Fibroblast of villous mesenchyme (primary cell): ENCODE measurements around the gene NDUFAF8. TPM values are rescaled to one million over a fixed set of nuclear protein-coding genes. Genes with fewer than 3 reads are reported as not detected.

Experiments used
- DNase-seq: peaks from one replicate; pipeline ENCODE4 v3.0.0-alpha.2; 2010; ENCODE audit warnings: low read depth
- H3K4me3 ChIP-seq: 2 replicates; pipeline ENCODE4 v1.5.1; 2011; ENCODE audit warnings: low read depth, mild to moderate bottlenecking, low read length
- total RNA-seq: library from RNA; depleted of rRNA; stranded (reverse); fragments of >200 nt; gene quantifications from 2 replicates; pipeline ENCODE4 v1.2.3, GENCODE V29; 2012
- TF ChIP-seq, protein P1 (sequence below): IDR thresholded peaks from 2 replicates; pipeline ENCODE4 v1.5.1; 2012; ENCODE audit warnings: low read depth, mild to moderate bottlenecking, low read length; ENCODE audit not compliant: insufficient read depth

The NDUFAF8 gene, protein sequence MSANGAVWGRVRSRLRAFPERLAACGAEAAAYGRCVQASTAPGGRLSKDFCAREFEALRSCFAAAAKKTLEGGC
- total RNA-seq: 31.5 and 32.2 TPM in 2 replicates

DNA sequence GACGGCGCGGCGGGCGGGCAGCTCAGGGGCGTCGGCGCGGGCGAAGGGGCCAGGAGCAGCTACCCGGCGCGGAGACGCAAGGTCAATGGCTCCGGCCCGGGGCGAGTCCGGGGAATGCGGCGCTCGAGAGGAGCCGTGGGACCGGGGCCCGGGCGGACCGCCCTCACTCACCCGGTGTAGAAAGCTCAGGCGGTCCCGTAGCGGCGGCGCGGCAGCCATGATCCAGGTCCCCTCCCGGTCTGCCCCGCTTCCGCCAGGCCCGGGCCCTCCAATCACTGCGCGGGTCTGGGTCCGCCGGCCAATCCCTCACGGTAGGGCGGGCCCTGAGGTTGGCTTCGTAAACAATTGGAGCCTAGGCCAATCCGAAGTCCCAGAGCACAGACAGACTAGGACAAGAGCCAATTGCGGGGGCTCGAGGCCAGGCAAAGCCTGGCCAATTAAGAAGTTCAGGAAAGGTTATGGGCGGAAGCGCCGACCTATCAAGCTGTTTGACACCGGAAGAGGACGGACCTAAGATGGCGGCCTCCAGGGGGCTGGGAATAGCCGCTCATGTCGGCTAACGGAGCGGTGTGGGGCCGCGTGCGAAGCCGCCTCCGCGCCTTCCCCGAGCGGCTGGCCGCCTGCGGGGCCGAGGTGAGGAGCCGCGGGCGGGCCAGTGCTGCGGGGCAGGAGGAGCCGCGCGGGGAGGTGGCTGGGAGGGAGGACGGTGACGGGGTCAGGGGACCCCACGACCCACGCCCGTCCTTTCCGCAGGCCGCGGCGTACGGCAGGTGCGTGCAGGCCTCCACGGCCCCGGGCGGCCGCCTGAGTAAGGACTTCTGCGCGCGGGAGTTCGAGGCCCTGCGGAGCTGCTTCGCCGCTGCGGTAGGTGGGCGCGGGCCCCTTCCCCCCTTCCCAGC is at the start of gene NDUFAF8, which contains the start of gene TEPSIN:
NDUFAF8 (plus strand) TSS at position 504 of the 899 bp plus-strand sequence; CDS start at position 550, 46 bp downstream.
TEPSIN (minus strand) TSS at position 241 of the 899 bp plus-strand sequence; CDS start at position 219, 22 bp downstream.
- H3K4me3 ChIP-seq: peak within 1 kb of the TSS; percentile 86
- TF ChIP-seq, protein P1, sequence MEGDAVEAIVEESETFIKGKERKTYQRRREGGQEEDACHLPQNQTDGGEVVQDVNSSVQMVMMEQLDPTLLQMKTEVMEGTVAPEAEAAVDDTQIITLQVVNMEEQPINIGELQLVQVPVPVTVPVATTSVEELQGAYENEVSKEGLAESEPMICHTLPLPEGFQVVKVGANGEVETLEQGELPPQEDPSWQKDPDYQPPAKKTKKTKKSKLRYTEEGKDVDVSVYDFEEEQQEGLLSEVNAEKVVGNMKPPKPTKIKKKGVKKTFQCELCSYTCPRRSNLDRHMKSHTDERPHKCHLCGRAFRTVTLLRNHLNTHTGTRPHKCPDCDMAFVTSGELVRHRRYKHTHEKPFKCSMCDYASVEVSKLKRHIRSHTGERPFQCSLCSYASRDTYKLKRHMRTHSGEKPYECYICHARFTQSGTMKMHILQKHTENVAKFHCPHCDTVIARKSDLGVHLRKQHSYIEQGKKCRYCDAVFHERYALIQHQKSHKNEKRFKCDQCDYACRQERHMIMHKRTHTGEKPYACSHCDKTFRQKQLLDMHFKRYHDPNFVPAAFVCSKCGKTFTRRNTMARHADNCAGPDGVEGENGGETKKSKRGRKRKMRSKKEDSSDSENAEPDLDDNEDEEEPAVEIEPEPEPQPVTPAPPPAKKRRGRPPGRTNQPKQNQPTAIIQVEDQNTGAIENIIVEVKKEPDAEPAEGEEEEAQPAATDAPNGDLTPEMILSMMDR: no peak
- peak; percentile 100 for DNase-seq

DNA sequence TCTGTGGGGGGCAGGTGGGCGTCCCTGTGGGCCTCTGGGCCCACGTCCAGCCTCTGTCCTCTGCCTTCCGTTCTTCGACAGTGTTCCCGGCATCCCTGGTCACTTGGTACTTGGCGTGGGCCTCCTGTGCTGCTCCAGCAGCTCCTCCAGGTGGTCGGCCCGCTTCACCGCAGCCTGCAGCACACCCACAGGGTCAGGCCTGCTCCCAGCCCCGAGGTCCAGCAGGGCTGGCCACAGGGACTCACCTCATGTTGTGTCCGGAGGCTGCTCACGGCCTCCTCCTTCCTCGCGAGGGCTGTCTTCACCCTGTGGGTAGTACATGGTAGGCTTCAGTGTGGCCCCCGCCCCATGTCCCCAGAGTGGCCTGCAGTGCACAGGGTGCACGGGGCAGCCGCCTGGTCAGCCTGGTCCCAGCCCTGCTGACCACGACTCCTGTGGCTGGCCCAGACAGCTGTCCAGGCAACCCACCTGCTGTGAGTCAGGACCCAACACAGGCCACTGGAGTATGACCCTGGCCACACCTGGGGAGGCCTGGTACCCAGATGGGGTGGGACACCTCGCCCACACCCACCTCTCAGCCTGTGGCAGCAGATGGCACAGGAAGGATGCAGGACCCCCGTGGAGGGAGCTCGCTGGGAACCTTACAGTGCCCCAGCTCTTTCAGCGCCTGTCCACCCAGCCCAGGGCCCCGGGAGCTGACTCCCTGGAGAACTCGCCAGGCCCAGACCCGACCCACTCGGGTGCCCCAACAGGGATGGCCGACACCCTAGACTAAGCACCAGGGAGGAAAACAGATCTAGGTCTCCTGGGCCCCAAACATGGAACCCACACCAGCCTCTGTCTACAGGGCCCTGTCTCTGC is 49.2 kb upstream of the NDUFAF8 start:
- H3K4me3 ChIP-seq: no peak overlapping the region
- TF ChIP-seq, protein P1: peak; percentile 11
- no peak for DNase-seq

DNA sequence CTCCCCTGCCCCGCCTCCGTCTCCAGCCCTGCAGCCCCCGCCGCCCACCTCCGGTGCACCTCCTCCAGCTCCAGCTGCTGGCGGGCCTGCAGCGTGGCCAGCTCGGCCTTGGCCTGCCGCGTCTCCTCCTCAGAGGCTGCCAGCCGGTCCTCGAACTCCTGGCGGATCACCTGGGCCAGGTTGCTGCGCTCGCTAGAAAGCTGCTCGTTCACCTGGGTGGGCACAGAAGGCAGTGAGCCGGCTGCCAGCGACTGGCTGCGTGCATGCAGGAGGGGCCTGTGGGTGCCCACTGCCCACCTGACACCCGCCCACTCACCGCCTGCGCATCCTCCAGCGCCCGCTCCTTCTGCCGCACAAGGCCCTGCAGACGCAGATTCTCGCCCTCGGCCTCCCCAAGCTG is 48.5 kb upstream of the NDUFAF8 start:
- TF ChIP-seq, protein P1: no peak

DNA sequence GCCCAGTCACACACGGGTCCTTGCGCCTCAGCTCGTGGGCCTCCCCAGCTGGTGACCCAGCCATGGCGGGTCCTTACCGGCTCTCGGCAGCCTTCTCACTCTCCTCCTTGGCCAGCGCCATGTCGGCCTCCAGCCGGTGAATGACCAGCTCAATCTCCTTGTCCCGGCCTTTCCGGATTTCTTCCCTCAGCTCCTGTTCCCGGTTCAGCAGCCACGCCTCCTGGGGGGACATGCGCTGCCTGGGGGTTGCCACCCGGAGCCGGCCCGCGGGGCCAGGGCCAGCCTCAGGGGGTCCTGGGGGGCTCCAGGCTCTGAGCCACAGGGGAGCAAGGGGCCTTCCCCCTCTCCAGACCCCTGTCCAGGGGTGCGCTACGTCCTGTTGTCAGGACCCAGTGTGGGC is 48.0 kb upstream of the NDUFAF8 start:
- no peak for DNase-seq
- TF ChIP-seq, protein P1: no peak
- no peak overlapping the region for H3K4me3 ChIP-seq

More for the DNA sequence above, 48.5 kb upstream of the NDUFAF8 start:
- no peak for DNase-seq
- H3K4me3 ChIP-seq: no peak overlapping the region

DNA sequence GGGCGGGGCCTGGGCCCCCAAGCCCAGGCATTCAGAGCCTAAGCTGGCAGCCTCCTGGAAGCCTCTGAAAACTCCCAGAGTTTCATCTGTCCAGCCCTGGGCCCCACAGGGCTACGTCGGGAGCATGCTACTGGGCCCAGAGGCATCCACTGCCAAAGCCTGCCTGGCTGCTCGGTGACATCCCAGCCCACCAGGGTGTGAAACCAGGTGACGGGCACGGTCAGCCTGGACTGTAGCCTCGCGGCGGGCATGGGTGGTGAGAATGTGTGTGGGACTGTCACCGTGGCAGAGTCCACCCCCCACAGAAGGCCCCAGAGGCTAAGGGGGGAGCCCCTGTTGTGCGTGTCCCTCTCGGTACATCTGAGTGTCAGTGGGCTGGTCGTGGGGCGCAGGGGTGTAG is 47.5 kb upstream of the NDUFAF8 start:
- DNase-seq: no peak
- no peak overlapping the region for H3K4me3 ChIP-seq
- TF ChIP-seq, protein P1: no peak

DNA sequence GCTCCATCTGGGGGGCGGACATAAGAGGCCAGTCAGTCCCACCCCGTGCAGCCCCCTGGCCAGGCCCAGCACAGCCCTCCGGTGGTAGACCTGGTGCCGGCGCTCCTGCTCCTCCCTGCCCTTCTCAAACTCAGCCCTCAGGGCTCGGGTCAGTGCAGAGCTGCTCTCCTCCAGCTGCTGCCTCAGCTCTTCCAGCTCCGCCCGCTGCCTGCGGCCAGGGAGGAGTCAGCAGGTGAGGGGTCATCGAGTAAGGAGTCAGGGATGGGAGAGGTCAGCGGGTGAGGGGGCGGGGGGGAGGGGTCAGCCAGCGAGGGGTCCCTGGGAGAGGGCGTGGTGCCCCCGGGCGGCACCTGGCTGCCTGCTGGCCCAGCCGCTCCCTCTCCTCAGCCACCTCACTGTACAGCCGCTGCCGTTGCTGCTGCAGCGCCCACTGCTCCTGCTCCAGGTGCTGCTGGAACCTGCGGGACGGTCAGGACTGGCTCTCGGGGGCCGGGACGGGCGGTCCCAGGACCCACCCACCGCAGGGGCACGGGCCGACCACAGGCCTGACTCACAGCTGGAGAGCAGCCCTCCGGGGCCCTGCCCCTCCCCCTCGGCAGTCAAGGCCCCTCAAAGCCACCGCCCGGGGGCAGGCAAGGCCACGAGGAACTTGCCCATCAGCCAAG is 46.6 kb upstream of the NDUFAF8 start:
- DNase-seq: no peak
- TF ChIP-seq, protein P1: no peak
- no peak overlapping the region for H3K4me3 ChIP-seq
